Measurements from ENCODE around the gene MOB1B.

MOB1B gene

DNA sequence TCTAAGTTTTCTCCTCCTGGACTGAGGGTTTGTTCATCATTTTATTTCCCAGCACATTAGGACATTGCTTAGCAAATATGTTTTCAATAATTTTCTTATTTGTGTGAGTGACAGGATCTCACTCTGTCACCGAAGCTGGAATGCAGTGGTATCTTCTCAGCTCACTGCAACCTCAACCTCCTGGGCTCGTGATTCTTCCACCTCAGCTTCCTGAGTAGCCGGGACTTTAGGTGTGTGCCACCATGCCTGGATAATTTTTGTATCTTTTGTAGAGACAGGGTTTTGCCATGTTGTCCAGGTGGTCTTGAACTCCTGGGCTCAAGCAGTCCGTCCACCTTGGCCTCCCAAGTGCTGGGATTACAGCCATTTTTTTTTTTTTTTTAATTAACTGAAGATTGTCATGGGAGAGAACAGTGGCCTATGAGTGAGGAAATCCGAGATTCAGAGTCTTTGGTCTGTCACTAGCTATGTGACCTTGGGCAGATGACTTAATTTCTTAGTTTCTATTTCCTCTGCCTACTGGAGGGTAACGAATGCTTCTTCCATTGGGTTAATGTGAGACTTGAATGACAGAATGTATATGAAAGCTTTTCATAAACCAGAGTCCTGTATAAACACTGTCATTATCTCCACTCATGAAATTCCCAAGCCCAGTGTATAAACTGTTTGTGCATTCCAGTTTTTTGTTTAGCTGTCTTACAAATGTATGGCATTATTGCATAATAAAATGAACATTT is 23.9 kb downstream of the MOB1B start:
- no peaks in the 10 kb centered on the region for H3K36me3 ChIP-seq (replicated peaks; ENCODE audit: insufficient read depth, low read length)

GRCh38 chr4:70927502-70928137 is 25.5 kb downstream of the MOB1B start:
- no peak overlapping the region for H3K4me3 ChIP-seq (ENCODE audit: low read length)
- H2AFZ ChIP-seq (ENCODE audit: low read length) = no peak overlapping the region
- H3K27ac ChIP-seq (ENCODE audit: low read length) = no peak overlapping the region
- no peak overlapping the region for H3K9ac ChIP-seq (ENCODE audit: low read length)
- no peaks in the 10 kb centered on the region for H3K9me2 ChIP-seq (replicated peaks; ENCODE audit: insufficient read depth, low read length)
- no peaks in the 10 kb centered on the region for H3K27me3 ChIP-seq (replicated peaks; ENCODE audit: insufficient read depth, low read length)
- no peaks in the 10 kb centered on the region for H3F3A ChIP-seq (ENCODE audit: insufficient read depth, low read length)
- no peaks in the 10 kb centered on the region for H3K36me3 ChIP-seq (replicated peaks; ENCODE audit: insufficient read depth, low read length)
- no peaks in the 10 kb centered on the region for H3K79me2 ChIP-seq (ENCODE audit: low read length)
- DNase-seq = no peak
- H4K20me1 ChIP-seq (ENCODE audit: insufficient read depth, low read length) = no peaks in the 10 kb centered on the region
- no peak overlapping the region for H3K4me2 ChIP-seq (ENCODE audit: low read depth, low read length)
- H3K4me1 ChIP-seq (ENCODE audit: low read length) = no peaks in the 10 kb centered on the region
- TF ChIP-seq EZH2phosphoT487 (IDR thresholded peaks at IDR 0.05; ENCODE audit: low read length) (no peak), EZH2 (optimal IDR thresholded peaks at IDR 0.05; ENCODE audit: low read depth, low read length) (no peak), CTCF (IDR thresholded peaks at IDR 0.05; ENCODE audit: low read length) (no peak)
- no peaks in the 10 kb centered on the region; the same call in 1 of the 2 replicates for H3K9me3 ChIP-seq (replicated peaks; ENCODE audit: insufficient read depth, low read length)

More for the DNA sequence above, 23.9 kb downstream of the MOB1B start:
- TF ChIP-seq EZH2 (optimal IDR thresholded peaks at IDR 0.05; ENCODE audit: low read depth, low read length) (no peak), CTCF (IDR thresholded peaks at IDR 0.05; ENCODE audit: low read length) (no peak), EZH2phosphoT487 (IDR thresholded peaks at IDR 0.05; ENCODE audit: low read length) (no peak)
- Histone ChIP-seq H3K4me2 (ENCODE audit: low read depth, low read length) (no peak overlapping the region), H3K4me3 (ENCODE audit: low read length) (no peak overlapping the region), H3K79me2 (ENCODE audit: low read length) (no peaks in the 10 kb centered on the region), H3K27me3 (replicated peaks; ENCODE audit: insufficient read depth, low read length) (no peaks in the 10 kb centered on the region), H3K4me1 (ENCODE audit: low read length) (no peaks in the 10 kb centered on the region), H4K20me1 (ENCODE audit: insufficient read depth, low read length) (no peaks in the 10 kb centered on the region), H3K9ac (ENCODE audit: low read length) (no peak overlapping the region), H3K9me3 (replicated peaks; ENCODE audit: insufficient read depth, low read length) (no peaks in the 10 kb centered on the region; the same call in 1 of the 2 replicates), H3K27ac (ENCODE audit: low read length) (no peak overlapping the region), H3F3A (ENCODE audit: insufficient read depth, low read length) (no peaks in the 10 kb centered on the region), H2AFZ (ENCODE audit: low read length) (no peak overlapping the region), H3K9me2 (replicated peaks; ENCODE audit: insufficient read depth, low read length) (no peaks in the 10 kb centered on the region)
- DNase-seq = no peak

DNA sequence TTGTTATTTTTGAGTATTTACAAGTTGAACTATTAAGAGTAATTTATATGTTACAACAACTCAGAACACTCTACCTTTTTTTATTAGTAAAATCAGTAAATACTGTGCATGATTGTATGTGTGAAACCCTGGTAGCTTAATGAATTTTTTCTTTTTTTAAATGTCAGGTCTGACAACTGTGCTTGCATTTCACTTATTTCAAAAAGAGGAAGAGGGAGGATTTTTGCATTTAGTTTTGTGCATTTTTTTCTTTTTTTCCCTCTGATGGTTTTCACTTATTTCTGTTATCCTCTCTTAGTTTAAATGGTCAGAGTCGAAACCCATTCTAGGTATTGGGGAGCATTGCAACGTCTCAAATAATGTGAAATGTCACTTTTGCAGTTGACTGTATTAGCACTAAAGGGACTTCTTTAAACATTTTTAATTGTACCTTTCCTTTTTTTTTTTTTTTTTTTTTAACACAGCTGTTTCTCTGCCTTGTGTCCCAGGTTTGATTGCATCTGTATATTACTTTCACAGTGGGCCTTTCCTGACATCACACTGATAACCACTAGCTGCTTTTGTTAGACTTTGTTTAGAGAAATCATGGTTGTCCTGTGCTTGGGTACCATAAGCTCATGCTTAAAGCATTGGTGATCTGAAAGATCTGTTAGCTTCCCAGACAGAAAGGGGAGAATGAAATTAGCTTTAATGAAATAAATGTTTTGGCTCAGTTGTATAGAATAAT is 28.5 kb downstream of the MOB1B start:
- Histone ChIP-seq H3K9ac (ENCODE audit: low read length) (no peak overlapping the region), H3K9me3 (replicated peaks; ENCODE audit: insufficient read depth, low read length) (no peaks in the 10 kb centered on the region; the same call in 1 of the 2 replicates), H3K4me3 (ENCODE audit: low read length) (no peak overlapping the region), H3K4me2 (ENCODE audit: low read depth, low read length) (no peak overlapping the region), H3K27me3 (replicated peaks; ENCODE audit: insufficient read depth, low read length) (no peaks in the 10 kb centered on the region), H2AFZ (ENCODE audit: low read length) (no peak overlapping the region), H4K20me1 (ENCODE audit: insufficient read depth, low read length) (no peaks in the 10 kb centered on the region), H3K79me2 (ENCODE audit: low read length) (no peaks in the 10 kb centered on the region), H3K4me1 (ENCODE audit: low read length) (no peaks in the 10 kb centered on the region), H3K27ac (ENCODE audit: low read length) (no peak overlapping the region), H3K9me2 (replicated peaks; ENCODE audit: insufficient read depth, low read length) (no peaks in the 10 kb centered on the region), H3F3A (ENCODE audit: insufficient read depth, low read length) (no peaks in the 10 kb centered on the region), H3K36me3 (replicated peaks; ENCODE audit: insufficient read depth, low read length) (no peaks in the 10 kb centered on the region)
- TF ChIP-seq EZH2 (optimal IDR thresholded peaks at IDR 0.05; ENCODE audit: low read depth, low read length) (no peak), CTCF (IDR thresholded peaks at IDR 0.05; ENCODE audit: low read length) (no peak), EZH2phosphoT487 (IDR thresholded peaks at IDR 0.05; ENCODE audit: low read length) (no peak)
- no peak for DNase-seq

Data from MM.1S (cell line).